ENCODE results near the gene GRID1.

- TF ChIP-seq, protein P1, sequence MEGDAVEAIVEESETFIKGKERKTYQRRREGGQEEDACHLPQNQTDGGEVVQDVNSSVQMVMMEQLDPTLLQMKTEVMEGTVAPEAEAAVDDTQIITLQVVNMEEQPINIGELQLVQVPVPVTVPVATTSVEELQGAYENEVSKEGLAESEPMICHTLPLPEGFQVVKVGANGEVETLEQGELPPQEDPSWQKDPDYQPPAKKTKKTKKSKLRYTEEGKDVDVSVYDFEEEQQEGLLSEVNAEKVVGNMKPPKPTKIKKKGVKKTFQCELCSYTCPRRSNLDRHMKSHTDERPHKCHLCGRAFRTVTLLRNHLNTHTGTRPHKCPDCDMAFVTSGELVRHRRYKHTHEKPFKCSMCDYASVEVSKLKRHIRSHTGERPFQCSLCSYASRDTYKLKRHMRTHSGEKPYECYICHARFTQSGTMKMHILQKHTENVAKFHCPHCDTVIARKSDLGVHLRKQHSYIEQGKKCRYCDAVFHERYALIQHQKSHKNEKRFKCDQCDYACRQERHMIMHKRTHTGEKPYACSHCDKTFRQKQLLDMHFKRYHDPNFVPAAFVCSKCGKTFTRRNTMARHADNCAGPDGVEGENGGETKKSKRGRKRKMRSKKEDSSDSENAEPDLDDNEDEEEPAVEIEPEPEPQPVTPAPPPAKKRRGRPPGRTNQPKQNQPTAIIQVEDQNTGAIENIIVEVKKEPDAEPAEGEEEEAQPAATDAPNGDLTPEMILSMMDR (IDR thresholded peaks at IDR 0.05), result no peak
- no peak for TF ChIP-seq POLR2AphosphoS5 (IDR thresholded peaks at IDR 0.05)
- no peak for TF ChIP-seq EP300 (IDR thresholded peaks at IDR 0.05)
Observed at GRCh38 chr10:85659331-85659730, 707.3 kb downstream of the GRID1 start.
